ENCODE results near the gene TMED10. TPM values are rescaled to one million over a fixed set of nuclear protein-coding genes. Genes with fewer than 3 reads are reported as not detected.

The TMED10 gene
- total RNA-seq, 1 donor from 2014 or later = 363 TPM

- Histone ChIP-seq H3K27me3 (ENCODE audit: control insufficient read depth, insufficient read depth, low read length) (no peaks in the 10 kb centered on the region), H3K4me3 (ENCODE audit: low read depth, low read length) (no peak overlapping the region), H3K36me3 (ENCODE audit: control insufficient read depth, insufficient read depth, low read length) (no peaks in the 10 kb centered on the region)
- FAIRE-seq = no peak
- no peak for TF ChIP-seq CTCF (IDR thresholded peaks at IDR 0.05; ENCODE audit: insufficient read depth, low read length, severe bottlenecking)
- no peak for DNase-seq (ENCODE audit: low read depth)
Observed at GRCh38 chr14:75181293-75182062, 5.1 kb upstream of the TMED10 start.

DNA sequence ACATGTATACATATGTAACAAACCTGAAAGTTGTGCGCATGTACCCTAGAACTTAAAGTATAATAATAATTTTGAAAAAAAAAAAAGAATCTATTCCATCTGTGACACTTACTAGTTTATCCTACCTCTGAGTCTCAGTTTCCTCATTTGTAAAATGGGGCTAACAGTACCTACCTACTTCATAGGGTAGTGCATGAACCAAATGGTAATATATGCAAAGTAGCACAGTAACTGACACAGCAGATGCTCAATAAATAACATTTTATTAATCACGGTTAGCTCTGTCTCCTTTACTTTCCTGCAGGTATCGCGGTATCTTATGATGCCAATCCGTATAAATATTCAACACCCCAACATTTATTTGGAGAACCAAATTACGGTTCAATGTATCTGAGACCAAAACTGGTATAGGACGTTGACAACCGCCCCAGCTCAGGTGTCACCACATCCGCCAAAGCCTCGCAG, 703 bp downstream of the TMED10 start:
- H3K4me3 ChIP-seq (ENCODE audit: low read depth, low read length) = peak overlapping the region; percentile 67
- peak; percentile 44 for DNase-seq (ENCODE audit: low read depth)
- no peaks in the 10 kb centered on the region for H3K36me3 ChIP-seq (ENCODE audit: control insufficient read depth, insufficient read depth, low read length)
- no peaks in the 10 kb centered on the region for H3K27me3 ChIP-seq (ENCODE audit: control insufficient read depth, insufficient read depth, low read length)
- no peak for TF ChIP-seq CTCF (IDR thresholded peaks at IDR 0.05; ENCODE audit: insufficient read depth, low read length, severe bottlenecking)
- no peak for FAIRE-seq

DNA sequence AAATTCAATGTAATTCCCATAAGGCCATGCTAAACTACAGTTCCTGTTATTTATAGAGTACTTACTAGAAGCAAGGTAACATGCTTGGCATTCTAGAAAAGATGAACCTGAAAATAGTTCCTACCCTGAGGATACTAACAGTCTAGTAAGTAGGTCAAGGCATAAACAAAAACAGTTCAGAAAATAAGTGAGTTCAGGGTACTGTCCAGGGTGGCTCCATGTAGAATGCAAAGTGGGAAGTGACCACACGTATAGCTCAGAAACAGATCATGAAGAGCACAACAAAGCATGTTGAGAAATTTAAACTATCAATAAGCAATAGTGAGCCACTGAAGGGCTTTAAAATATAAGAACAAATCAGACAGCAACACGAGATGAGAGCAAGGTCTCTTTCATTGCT, 2.3 kb downstream of the TMED10 start:
- DNase-seq (ENCODE audit: low read depth) = no peak
- no peak for FAIRE-seq
- H3K4me3 ChIP-seq (ENCODE audit: low read depth, low read length) = no peak overlapping the region
- TF ChIP-seq CTCF (IDR thresholded peaks at IDR 0.05; ENCODE audit: insufficient read depth, low read length, severe bottlenecking) = no peak
- H3K36me3 ChIP-seq (ENCODE audit: control insufficient read depth, insufficient read depth, low read length) = peaks cover 1% of the 10 kb centered on the region
- H3K27me3 ChIP-seq (ENCODE audit: control insufficient read depth, insufficient read depth, low read length) = no peaks in the 10 kb centered on the region

- H3K27me3 ChIP-seq (ENCODE audit: control insufficient read depth, insufficient read depth, low read length) = no peaks in the 10 kb centered on the region
- FAIRE-seq (no peak), DNase-seq (ENCODE audit: low read depth) (no peak)
- no peak overlapping the region for H3K4me3 ChIP-seq (ENCODE audit: low read depth, low read length)
- peaks cover 1% of the 10 kb centered on the region for H3K36me3 ChIP-seq (ENCODE audit: control insufficient read depth, insufficient read depth, low read length)
- no peak for TF ChIP-seq CTCF (IDR thresholded peaks at IDR 0.05; ENCODE audit: insufficient read depth, low read length, severe bottlenecking)
Observed at GRCh38 chr14:75170772-75171171, 5.6 kb downstream of the TMED10 start.

DNA sequence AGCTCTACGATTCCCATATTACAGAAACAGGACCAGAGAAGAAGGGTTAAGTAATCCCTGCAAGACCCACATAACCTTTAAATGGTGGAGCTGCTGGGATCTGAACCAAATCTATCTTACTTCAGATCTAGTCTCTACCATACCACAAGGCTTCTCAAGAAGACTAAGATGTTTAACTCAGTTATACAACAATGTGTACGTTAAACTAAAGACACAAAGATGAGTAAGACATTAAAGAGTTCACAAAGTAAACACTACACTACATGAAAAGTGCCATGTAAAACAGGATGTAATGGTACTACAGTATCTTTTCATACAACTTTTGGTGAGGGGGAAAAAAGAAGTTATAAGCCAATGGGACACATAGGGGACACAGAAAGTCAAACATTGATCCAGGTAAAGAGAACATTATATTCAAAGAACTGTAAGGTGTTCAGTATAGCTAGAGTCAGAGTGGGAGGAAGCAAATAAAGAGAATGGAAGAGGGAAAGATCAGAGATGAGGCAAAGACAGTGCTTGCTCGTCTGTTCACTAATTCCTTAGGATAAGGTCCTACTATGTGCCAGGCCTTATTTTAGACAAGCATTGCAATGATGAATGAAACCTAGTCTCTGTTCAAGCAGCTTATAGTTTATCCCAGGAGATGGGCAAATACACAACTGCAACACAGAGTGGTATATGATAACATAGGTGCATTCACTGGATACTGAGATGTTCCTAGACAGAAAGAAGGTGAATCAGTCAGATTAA, 7.7 kb downstream of the TMED10 start:
- FAIRE-seq (no peak), DNase-seq (ENCODE audit: low read depth) (peak; percentile 19)
- TF ChIP-seq CTCF (IDR thresholded peaks at IDR 0.05; ENCODE audit: insufficient read depth, low read length, severe bottlenecking) = no peak
- Histone ChIP-seq H3K4me3 (ENCODE audit: low read depth, low read length) (no peak overlapping the region), H3K27me3 (ENCODE audit: control insufficient read depth, insufficient read depth, low read length) (no peaks in the 10 kb centered on the region), H3K36me3 (ENCODE audit: control insufficient read depth, insufficient read depth, low read length) (peaks cover 1% of the 10 kb centered on the region)
